Suprapubic skin (tissue), 3 donors: ENCODE results near the gene CREG1.

Experiments used
- CTCF ChIP-seq, 2 donors: fragments of 200-600 bp in 1 of 2; fragments of 450-650 bp in 1 of 2; sonication (generic) in 1 of 2; IDR thresholded peaks; one replicate each; pipeline ENCODE4 v1.5.1; 2016 to 2019; ENCODE audit warnings: antibody characterized with exemption in 2 of 2, mild to moderate bottlenecking in 1 of 2, moderate library complexity in 1 of 2
- EP300 ChIP-seq: sonication (generic); formaldehyde crosslinking; IDR thresholded peaks from one replicate; pipeline ENCODE4 v1.6.1; 2017; ENCODE audit warnings: antibody characterized with exemption
- POLR2A ChIP-seq, 2 donors: fragments of 450-650 bp; IDR thresholded peaks; one replicate each; pipeline ENCODE4 v1.6.1; 2017; ENCODE audit warnings: antibody characterized with exemption in 2 of 2, mild to moderate bottlenecking in 2 of 2, moderate library complexity in 2 of 2

- TF ChIP-seq POLR2A (IDR thresholded peaks at IDR 0.05): no peak
- TF ChIP-seq EP300: no peak
- TF ChIP-seq CTCF (IDR thresholded peaks at IDR 0.05): no peak
Observed at GRCh38 chr1:167507719-167508118, 45.8 kb downstream of the CREG1 start.
